Endothelial cell (in vitro differentiated cells): ENCODE measurements around the gene CPSF3. TPM values are rescaled to one million over a fixed set of nuclear protein-coding genes. Genes with fewer than 3 reads are reported as not detected.

ENCODE experiments used
- DNase-seq: peaks from one replicate; pipeline ENCODE4 v3.0.0; 2021; ENCODE audit warnings: low spot score
- H3K27ac Mint-ChIP-seq: one replicate; pipeline ENCODE4 v1.8.0; 2021; ENCODE audit warnings: mixed read lengths, inconsistent platforms; ENCODE audit not compliant: unreplicated experiment
- H3K27me3 Mint-ChIP-seq: one replicate; pipeline ENCODE4 v1.8.0; 2021; ENCODE audit warnings: mild to moderate bottlenecking, moderate library complexity, mixed read lengths, inconsistent platforms; ENCODE audit not compliant: unreplicated experiment
- H3K36me3 Mint-ChIP-seq: one replicate; pipeline ENCODE4 v1.8.0; 2021; ENCODE audit warnings: mild to moderate bottlenecking, low read depth, mixed read lengths, inconsistent platforms; ENCODE audit not compliant: unreplicated experiment
- H3K4me1 Mint-ChIP-seq: one replicate; pipeline ENCODE4 v1.8.0; 2021; ENCODE audit warnings: mild to moderate bottlenecking, mixed read lengths, inconsistent platforms; ENCODE audit not compliant: unreplicated experiment
- H3K4me3 Mint-ChIP-seq: one replicate; pipeline ENCODE4 v1.8.0; 2021; ENCODE audit warnings: mild to moderate bottlenecking, mixed read lengths, inconsistent platforms; ENCODE audit not compliant: unreplicated experiment
- H3K9me3 Mint-ChIP-seq: one replicate; pipeline ENCODE4 v1.8.0; 2021; ENCODE audit warnings: mixed read lengths, inconsistent platforms; ENCODE audit not compliant: unreplicated experiment
- total RNA-seq: library from RNA; stranded (reverse); fragmentation: NEBNext Ultra II Directional; extraction: Animal tissue kit (Norgen Biotek cat#: 25700); gene quantifications from one replicate; pipeline ENCODE4 v1.2.1, GENCODE V29; 2021; ENCODE audit not compliant: unreplicated experiment
- TF ChIP-seq, protein P1 (sequence below): fragments of 200-600 bp; sonication (generic); IDR thresholded peaks from one replicate; pipeline ENCODE4 v1.5.0; 2021; ENCODE audit warnings: antibody characterized with exemption; ENCODE audit not compliant: unreplicated experiment

Gene CPSF3
- total RNA-seq, 1 donor from 2014 or later = 55.2 TPM

DNA sequence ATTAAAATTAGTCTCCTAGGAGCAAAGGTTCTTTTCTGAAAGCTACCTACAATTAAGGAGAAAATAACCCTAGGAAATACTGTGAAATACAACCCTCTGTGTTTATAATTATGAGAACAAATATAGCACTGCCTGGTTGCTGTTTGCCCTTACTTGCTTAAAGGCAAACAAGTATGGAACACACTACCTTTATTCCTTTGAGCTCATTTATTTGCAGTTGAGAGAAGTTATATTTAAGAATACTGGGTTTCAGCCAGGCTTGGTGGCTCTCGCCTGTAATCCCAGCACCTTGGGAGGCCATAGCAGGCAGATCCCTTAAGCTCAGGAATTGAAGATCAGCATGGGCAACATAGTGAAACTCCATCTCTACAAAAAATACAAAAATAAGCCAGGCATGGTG lies 27.8 kb downstream of the CPSF3 start:
- H3K27ac Mint-ChIP-seq = no peak overlapping the region
- no peaks in the 10 kb centered on the region for H3K4me1 Mint-ChIP-seq
- TF ChIP-seq, protein P1, sequence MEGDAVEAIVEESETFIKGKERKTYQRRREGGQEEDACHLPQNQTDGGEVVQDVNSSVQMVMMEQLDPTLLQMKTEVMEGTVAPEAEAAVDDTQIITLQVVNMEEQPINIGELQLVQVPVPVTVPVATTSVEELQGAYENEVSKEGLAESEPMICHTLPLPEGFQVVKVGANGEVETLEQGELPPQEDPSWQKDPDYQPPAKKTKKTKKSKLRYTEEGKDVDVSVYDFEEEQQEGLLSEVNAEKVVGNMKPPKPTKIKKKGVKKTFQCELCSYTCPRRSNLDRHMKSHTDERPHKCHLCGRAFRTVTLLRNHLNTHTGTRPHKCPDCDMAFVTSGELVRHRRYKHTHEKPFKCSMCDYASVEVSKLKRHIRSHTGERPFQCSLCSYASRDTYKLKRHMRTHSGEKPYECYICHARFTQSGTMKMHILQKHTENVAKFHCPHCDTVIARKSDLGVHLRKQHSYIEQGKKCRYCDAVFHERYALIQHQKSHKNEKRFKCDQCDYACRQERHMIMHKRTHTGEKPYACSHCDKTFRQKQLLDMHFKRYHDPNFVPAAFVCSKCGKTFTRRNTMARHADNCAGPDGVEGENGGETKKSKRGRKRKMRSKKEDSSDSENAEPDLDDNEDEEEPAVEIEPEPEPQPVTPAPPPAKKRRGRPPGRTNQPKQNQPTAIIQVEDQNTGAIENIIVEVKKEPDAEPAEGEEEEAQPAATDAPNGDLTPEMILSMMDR = no peak
- H3K4me3 Mint-ChIP-seq = no peak overlapping the region
- DNase-seq = no peak
- no peaks in the 10 kb centered on the region for H3K9me3 Mint-ChIP-seq
- H3K27me3 Mint-ChIP-seq = no peaks in the 10 kb centered on the region
- peaks cover 20% of the 10 kb centered on the region for H3K36me3 Mint-ChIP-seq

DNA sequence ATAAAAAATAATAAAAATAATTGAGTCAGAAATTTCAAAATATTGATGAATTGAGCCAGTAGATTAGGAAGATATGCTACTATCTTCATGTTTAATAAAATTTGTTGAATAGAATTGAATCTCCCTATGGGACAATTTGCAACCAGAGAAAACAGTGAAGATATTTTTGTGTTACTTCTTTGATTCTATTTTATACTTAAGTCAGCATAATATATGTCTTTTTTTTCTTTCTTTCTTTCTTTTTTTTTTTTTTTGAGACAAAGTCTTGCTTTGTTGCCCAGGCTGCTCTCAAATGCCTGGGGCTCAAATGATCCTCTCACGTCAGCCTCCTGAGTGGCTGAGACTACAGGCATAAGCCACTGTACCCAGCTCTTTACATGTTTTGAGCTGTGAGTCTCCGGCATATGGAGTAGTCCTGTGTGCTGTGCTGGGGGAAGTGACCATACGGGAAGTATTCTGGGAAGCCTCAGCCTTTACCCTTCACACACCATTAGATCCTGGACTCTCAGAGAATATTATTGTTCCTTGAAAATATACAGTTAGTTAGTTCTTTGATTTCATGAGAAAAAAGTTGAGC lies 37.1 kb downstream of the CPSF3 start:
- peaks cover 20% of the 10 kb centered on the region for H3K36me3 Mint-ChIP-seq
- H3K27ac Mint-ChIP-seq = no peak overlapping the region
- no peaks in the 10 kb centered on the region for H3K27me3 Mint-ChIP-seq

DNA sequence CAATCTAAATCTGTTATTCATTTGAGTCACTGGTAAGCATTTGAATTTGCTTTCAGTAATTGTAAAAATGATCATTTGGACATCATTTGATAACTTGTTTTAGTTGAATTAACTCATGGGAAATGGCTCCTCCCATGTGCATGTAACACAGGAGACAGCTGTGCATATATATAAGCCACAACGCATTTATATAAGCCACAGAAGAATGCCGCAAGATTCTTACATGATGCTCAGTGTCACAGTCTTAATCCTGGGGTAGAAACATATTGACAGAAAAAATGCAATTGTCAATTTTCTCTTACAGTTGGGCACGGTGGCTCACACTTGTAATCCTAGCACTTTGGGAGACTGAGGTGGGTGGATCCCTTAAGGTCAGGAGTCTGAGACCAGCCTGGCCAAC lies 37.6 kb downstream of the CPSF3 start:
- Mint-ChIP-seq H3K4me1 (no peaks in the 10 kb centered on the region), H3K27ac (no peak overlapping the region), H3K4me3 (no peak overlapping the region), H3K9me3 (no peaks in the 10 kb centered on the region), H3K27me3 (no peaks in the 10 kb centered on the region), H3K36me3 (peaks cover 24% of the 10 kb centered on the region)
- DNase-seq = no peak
- TF ChIP-seq, protein P1 = no peak

More for the DNA sequence above, 37.1 kb downstream of the CPSF3 start:
- DNase-seq = no peak
- TF ChIP-seq, protein P1 = no peak
- H3K4me1 Mint-ChIP-seq = no peaks in the 10 kb centered on the region
- no peaks in the 10 kb centered on the region for H3K9me3 Mint-ChIP-seq
- H3K4me3 Mint-ChIP-seq = no peak overlapping the region

DNA sequence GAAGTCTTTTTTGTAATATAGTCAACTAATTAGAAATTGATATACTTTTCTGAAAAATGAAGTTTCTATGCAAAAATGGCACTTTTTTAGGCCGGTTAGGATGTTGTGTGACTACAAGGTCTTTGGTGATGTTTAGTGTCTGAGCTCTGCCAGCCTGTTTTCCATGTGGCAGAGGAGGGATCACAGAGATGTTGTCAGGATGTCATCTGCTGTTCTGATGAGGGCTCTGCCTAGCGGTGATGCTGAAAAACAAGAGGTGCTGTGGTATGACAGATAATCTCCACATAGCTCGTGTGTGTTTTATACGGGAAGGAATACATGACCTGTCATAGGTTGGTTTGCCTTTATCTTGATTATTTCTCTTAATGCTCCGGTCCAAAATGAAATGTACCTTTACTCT lies 38.9 kb downstream of the CPSF3 start:
- TF ChIP-seq, protein P1 = no peak
- Mint-ChIP-seq H3K27me3 (no peaks in the 10 kb centered on the region), H3K4me1 (no peaks in the 10 kb centered on the region)

DNA sequence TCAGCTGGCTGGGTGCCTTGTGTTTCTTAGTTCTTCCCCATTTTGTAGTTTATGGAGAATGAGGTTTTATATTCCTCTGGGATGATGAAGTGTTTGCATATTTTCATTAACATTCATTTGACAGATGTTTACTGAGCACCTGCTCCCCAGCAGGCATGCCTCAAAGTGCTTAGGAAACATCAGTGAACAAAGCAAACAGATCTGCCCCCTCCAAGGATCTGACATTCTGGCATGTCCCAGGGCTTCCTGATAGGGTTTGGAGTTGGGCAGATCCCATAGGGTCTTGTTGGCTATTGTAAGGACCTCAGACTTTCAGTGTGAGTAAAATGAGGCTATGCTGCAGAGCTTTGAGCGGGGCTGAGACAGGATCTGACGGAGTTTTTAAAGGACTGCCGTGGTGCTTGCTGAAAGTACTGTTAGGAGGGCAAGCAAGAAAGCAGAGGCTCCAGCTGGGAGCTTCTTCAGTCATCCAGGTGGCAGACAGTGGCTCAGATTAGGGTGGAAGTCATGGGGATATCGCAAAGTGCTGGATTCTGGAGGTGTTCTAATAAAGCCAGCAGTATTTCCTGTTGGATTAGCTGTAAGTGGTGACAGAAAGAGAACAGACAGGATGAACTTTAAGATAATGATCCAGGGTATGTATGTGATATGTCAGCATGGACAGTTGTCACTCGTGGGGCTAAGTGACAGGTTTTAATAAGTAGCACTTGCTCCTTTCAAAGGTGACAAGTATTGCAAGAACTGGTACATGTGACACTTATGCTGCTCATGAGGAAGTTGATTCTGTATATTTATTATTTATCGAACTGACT lies 39.6 kb downstream of the CPSF3 start:
- peaks cover 18% of the 10 kb centered on the region for H3K36me3 Mint-ChIP-seq
- no peaks in the 10 kb centered on the region for H3K9me3 Mint-ChIP-seq
- H3K27ac Mint-ChIP-seq = no peak overlapping the region
- TF ChIP-seq, protein P1 = no peak
- H3K27me3 Mint-ChIP-seq = no peaks in the 10 kb centered on the region
- DNase-seq = no peak
- no peaks in the 10 kb centered on the region for H3K4me1 Mint-ChIP-seq
- no peak overlapping the region for H3K4me3 Mint-ChIP-seq

More for the DNA sequence above, 38.9 kb downstream of the CPSF3 start:
- Mint-ChIP-seq H3K9me3 (no peaks in the 10 kb centered on the region), H3K27ac (no peak overlapping the region), H3K4me3 (no peak overlapping the region), H3K36me3 (peaks cover 18% of the 10 kb centered on the region)
- no peak for DNase-seq
